Neural progenitor cell (in vitro differentiated cells): ENCODE results near the gene HMX1. TPM values are rescaled to one million over a fixed set of nuclear protein-coding genes. Genes with fewer than 3 reads are reported as not detected.

ENCODE experiments used
- DNase-seq: peaks from one replicate; pipeline ENCODE4 v3.0.0-alpha.2; 2016; ENCODE audit warnings: low spot score
- H2AFZ ChIP-seq: fragments of 200-600 bp; sonication (generic); replicated peaks from 2 replicates; pipeline ENCODE4 v1.6.1; 2016; ENCODE audit warnings: antibody characterized with exemption
- H3F3A ChIP-seq: fragments of 200-600 bp; sonication (generic); 2 replicates; pipeline ENCODE4 v1.6.1; 2016; ENCODE audit warnings: antibody characterized with exemption, low read depth
- H3K27ac ChIP-seq: fragments of 200-600 bp; sonication (generic); 2 replicates; pipeline ENCODE4 v1.5.1; 2016; ENCODE audit warnings: mild to moderate bottlenecking
- H3K27me3 ChIP-seq: fragments of 200-600 bp; sonication (generic); 2 replicates; pipeline ENCODE4 v1.6.1; 2016; ENCODE audit warnings: mild to moderate bottlenecking, moderate library complexity
- H3K36me3 ChIP-seq: fragments of 200-600 bp; sonication (generic); 2 replicates; pipeline ENCODE4 v1.5.1; 2016
- H3K4me1 ChIP-seq: fragments of 200-600 bp; sonication (generic); 2 replicates; pipeline ENCODE4 v1.6.1; 2016; ENCODE audit warnings: mixed run types
- H3K4me2 ChIP-seq: fragments of 200-600 bp; sonication (generic); 2 replicates; pipeline ENCODE4 v1.6.1; 2016
- H3K4me3 ChIP-seq: fragments of 200-600 bp; sonication (generic); 2 replicates; pipeline ENCODE4 v1.5.1; 2016
- H3K79me2 ChIP-seq: fragments of 200-600 bp; sonication (generic); 2 replicates; pipeline ENCODE4 v1.6.1; 2016; ENCODE audit warnings: low read depth
- H3K9ac ChIP-seq: fragments of 200-600 bp; sonication (generic); 2 replicates; pipeline ENCODE4 v1.6.1; 2016
- H3K9me3 ChIP-seq: fragments of 200-600 bp; sonication (generic); 2 replicates; pipeline ENCODE4 v1.5.1; 2016; ENCODE audit warnings: low read depth
- H4K20me1 ChIP-seq: fragments of 200-600 bp; sonication (generic); 2 replicates; pipeline ENCODE4 v1.6.1; 2016; ENCODE audit warnings: low read depth
- H3K27ac Mint-ChIP-seq: 3 replicates; pipeline ENCODE4 v1.8.0; 2021; ENCODE audit warnings: mixed read lengths
- H3K27me3 Mint-ChIP-seq: 2 replicates; pipeline ENCODE4 v1.8.0; 2022; ENCODE audit warnings: low read depth, mild to moderate bottlenecking, inconsistent platforms, moderate library complexity, mixed read lengths; ENCODE audit not compliant: insufficient read depth
- H3K36me3 Mint-ChIP-seq: 3 replicates; pipeline ENCODE4 v1.8.0; 2021; ENCODE audit warnings: mixed read lengths
- H3K4me1 Mint-ChIP-seq: 3 replicates; pipeline ENCODE4 v1.8.0; 2021; ENCODE audit warnings: mixed read lengths
- H3K4me3 Mint-ChIP-seq: 3 replicates; pipeline ENCODE4 v1.8.0; 2021; ENCODE audit warnings: mild to moderate bottlenecking, moderate library complexity, mixed read lengths
- H3K9me3 Mint-ChIP-seq: 3 replicates; pipeline ENCODE4 v1.8.0; 2020; ENCODE audit warnings: mixed read lengths
- EZH2 ChIP-seq: fragments of 200-600 bp; sonication (generic); IDR thresholded peaks from 2 replicates; pipeline ENCODE4 v1.6.1; 2017; ENCODE audit warnings: antibody characterized with exemption, mild to moderate bottlenecking, moderate library complexity
- EZH2phosphoT487 ChIP-seq: fragments of 200-600 bp; sonication (generic); IDR thresholded peaks from 2 replicates; pipeline ENCODE4 v1.6.1; 2017; ENCODE audit warnings: antibody characterized with exemption
- total RNA-seq: library from RNA; depleted of rRNA; stranded (reverse); fragments of >200 nt; gene quantifications from 2 replicates; pipeline ENCODE4 v1.2.3, GENCODE V29; 2015; ENCODE audit warnings: low replicate concordance
- TF ChIP-seq, protein P1 (sequence below): fragments of 200-600 bp; sonication (generic); IDR thresholded peaks from 2 replicates; pipeline ENCODE4 v1.5.1; 2017; ENCODE audit warnings: antibody characterized with exemption, mild to moderate bottlenecking

Gene HMX1
- total RNA-seq, 1 donor from 2014 or later: not detected

DNA sequence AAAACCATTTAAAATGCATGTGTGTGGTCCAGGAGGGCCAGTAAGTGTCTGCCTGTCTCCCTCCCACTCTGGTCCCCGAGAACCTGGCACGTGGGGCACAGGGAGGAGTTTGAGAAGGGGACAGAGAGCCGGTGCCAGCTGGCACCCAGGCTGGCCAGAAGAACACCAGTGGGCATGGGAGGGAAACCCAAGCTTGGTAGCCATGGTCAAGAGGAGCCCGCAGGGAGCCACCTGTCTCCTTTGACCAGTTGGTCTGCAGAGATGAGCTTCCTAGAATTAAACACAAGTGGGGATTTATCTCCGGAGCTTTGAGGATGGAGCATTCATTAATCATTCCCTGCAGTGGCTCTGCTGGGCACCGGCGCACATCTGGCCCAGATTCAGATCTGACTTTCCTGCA lies 41.6 kb downstream of the HMX1 start:
- Histone ChIP-seq H4K20me1 (no peaks in the 10 kb centered on the region), H3K4me2 (no peak overlapping the region), H3K4me3 (no peak overlapping the region), H3K9ac (no peak overlapping the region), H3K9me3 (peaks cover 4% of the 10 kb centered on the region), H2AFZ (no peak overlapping the region), H3K36me3 (no peaks in the 10 kb centered on the region), H3K27me3 (peaks cover 37% of the 10 kb centered on the region), H3K79me2 (no peaks in the 10 kb centered on the region), H3K4me1 (peaks cover 9% of the 10 kb centered on the region), H3K27ac (no peak overlapping the region), H3F3A (no peaks in the 10 kb centered on the region)
- Mint-ChIP-seq H3K9me3 (peaks cover 10% of the 10 kb centered on the region), H3K27ac (no peak overlapping the region), H3K36me3 (no peaks in the 10 kb centered on the region), H3K4me3 (no peak overlapping the region), H3K4me1 (peaks cover 15% of the 10 kb centered on the region), H3K27me3 (peaks cover 15% of the 10 kb centered on the region)
- DNase-seq: no peak
- no peak for TF ChIP-seq EZH2
- TF ChIP-seq, protein P1, sequence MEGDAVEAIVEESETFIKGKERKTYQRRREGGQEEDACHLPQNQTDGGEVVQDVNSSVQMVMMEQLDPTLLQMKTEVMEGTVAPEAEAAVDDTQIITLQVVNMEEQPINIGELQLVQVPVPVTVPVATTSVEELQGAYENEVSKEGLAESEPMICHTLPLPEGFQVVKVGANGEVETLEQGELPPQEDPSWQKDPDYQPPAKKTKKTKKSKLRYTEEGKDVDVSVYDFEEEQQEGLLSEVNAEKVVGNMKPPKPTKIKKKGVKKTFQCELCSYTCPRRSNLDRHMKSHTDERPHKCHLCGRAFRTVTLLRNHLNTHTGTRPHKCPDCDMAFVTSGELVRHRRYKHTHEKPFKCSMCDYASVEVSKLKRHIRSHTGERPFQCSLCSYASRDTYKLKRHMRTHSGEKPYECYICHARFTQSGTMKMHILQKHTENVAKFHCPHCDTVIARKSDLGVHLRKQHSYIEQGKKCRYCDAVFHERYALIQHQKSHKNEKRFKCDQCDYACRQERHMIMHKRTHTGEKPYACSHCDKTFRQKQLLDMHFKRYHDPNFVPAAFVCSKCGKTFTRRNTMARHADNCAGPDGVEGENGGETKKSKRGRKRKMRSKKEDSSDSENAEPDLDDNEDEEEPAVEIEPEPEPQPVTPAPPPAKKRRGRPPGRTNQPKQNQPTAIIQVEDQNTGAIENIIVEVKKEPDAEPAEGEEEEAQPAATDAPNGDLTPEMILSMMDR: no peak
- TF ChIP-seq EZH2phosphoT487: no peak

GRCh38 chr4:8829584-8829983 lies 42.1 kb downstream of the HMX1 start:
- Mint-ChIP-seq H3K27ac (no peak overlapping the region), H3K27me3 (peaks cover 11% of the 10 kb centered on the region), H3K9me3 (peaks cover 10% of the 10 kb centered on the region), H3K4me1 (peaks cover 11% of the 10 kb centered on the region), H3K36me3 (no peaks in the 10 kb centered on the region), H3K4me3 (no peak overlapping the region)
- H3K36me3 ChIP-seq: no peaks in the 10 kb centered on the region
- no peak overlapping the region for H2AFZ ChIP-seq
- no peak overlapping the region for H3K27ac ChIP-seq
- H4K20me1 ChIP-seq: no peaks in the 10 kb centered on the region
- H3K4me2 ChIP-seq: no peak overlapping the region
- H3K4me3 ChIP-seq: no peak overlapping the region
- peaks cover 4% of the 10 kb centered on the region for H3K9me3 ChIP-seq
- H3K79me2 ChIP-seq: no peaks in the 10 kb centered on the region
- no peaks in the 10 kb centered on the region for H3F3A ChIP-seq
- TF ChIP-seq, protein P1: no peak
- TF ChIP-seq EZH2phosphoT487 (no peak), EZH2 (no peak)
- peaks cover 41% of the 10 kb centered on the region for H3K27me3 ChIP-seq
- H3K9ac ChIP-seq: no peak overlapping the region
- DNase-seq: no peak
- H3K4me1 ChIP-seq: peaks cover 6% of the 10 kb centered on the region

GRCh38 chr4:8828869-8829268 lies 42.8 kb downstream of the HMX1 start:
- Histone ChIP-seq H2AFZ (no peak overlapping the region), H3K27me3 (peaks cover 48% of the 10 kb centered on the region), H3K9me3 (peaks cover 4% of the 10 kb centered on the region), H4K20me1 (no peaks in the 10 kb centered on the region), H3K4me1 (no peaks in the 10 kb centered on the region), H3K36me3 (no peaks in the 10 kb centered on the region), H3K9ac (no peak overlapping the region), H3K4me3 (no peak overlapping the region), H3K4me2 (no peak overlapping the region), H3F3A (no peaks in the 10 kb centered on the region), H3K27ac (no peak overlapping the region), H3K79me2 (no peaks in the 10 kb centered on the region)
- TF ChIP-seq, protein P1: no peak
- TF ChIP-seq EZH2phosphoT487 (no peak), EZH2 (no peak)
- H3K27ac Mint-ChIP-seq: no peak overlapping the region
- H3K4me3 Mint-ChIP-seq: no peak overlapping the region
- H3K4me1 Mint-ChIP-seq: peaks cover 6% of the 10 kb centered on the region
- no peak for DNase-seq
- H3K9me3 Mint-ChIP-seq: peaks cover 10% of the 10 kb centered on the region
- H3K36me3 Mint-ChIP-seq: no peaks in the 10 kb centered on the region
- peaks cover 8% of the 10 kb centered on the region for H3K27me3 Mint-ChIP-seq
